Neural cell (in vitro differentiated cells): ENCODE data around the gene SLC24A3. TPM values are rescaled to one million over a fixed set of nuclear protein-coding genes. Genes with fewer than 3 reads are reported as not detected.

Experiments
- H2AFZ ChIP-seq: fragments of 200-600, 300-800 bp; sonication (generic), shearing (Covaris generic); 2 replicates; pipeline ENCODE4 v1.6.0; 2014; ENCODE audit warnings: low read depth, mild to moderate bottlenecking, antibody characterized with exemption, low read length, moderate library complexity
- H3F3A ChIP-seq: fragments of 200-600 bp; shearing (Covaris generic); 2 replicates; pipeline ENCODE4 v1.6.1; 2016; ENCODE audit warnings: mild to moderate bottlenecking, moderate library complexity, mixed read lengths, antibody characterized with exemption, low read length; ENCODE audit not compliant: insufficient read depth, poor library complexity, severe bottlenecking
- H3K27ac ChIP-seq: fragments of 200-600, 300-800 bp; sonication (generic), shearing (Covaris generic); 2 replicates; pipeline ENCODE4 v1.5.1; 2014; ENCODE audit warnings: mild to moderate bottlenecking, low read length, moderate library complexity
- H3K27me3 ChIP-seq: fragments of 300-800, 200-600 bp; sonication (generic), shearing (Covaris generic); 2 replicates; pipeline ENCODE4 v1.6.0; 2014; ENCODE audit warnings: mild to moderate bottlenecking, low read depth, low read length, moderate library complexity; ENCODE audit not compliant: insufficient read depth
- H3K36me3 ChIP-seq: fragments of 300-800, 200-600 bp; sonication (generic), shearing (Covaris generic); 2 replicates; pipeline ENCODE4 v1.5.1; 2014; ENCODE audit warnings: mild to moderate bottlenecking, antibody characterized with exemption, low read length, moderate library complexity; ENCODE audit not compliant: insufficient read depth
- H3K4me2 ChIP-seq: fragments of 300-800, 200-600 bp; sonication (generic), shearing (Covaris generic); 2 replicates; pipeline ENCODE4 v1.6.0; 2014; ENCODE audit warnings: mild to moderate bottlenecking, low read length
- H3K4me3 ChIP-seq: fragments of 300-800, 200-600 bp; sonication (generic), shearing (Covaris generic); 2 replicates; pipeline ENCODE4 v1.5.1; 2014; ENCODE audit warnings: mild to moderate bottlenecking, low read length, moderate library complexity
- H3K79me2 ChIP-seq: fragments of 200-600 bp; shearing (Covaris generic); replicated peaks from 2 replicates; pipeline ENCODE4 v1.6.0; 2014; ENCODE audit warnings: mild to moderate bottlenecking, low read length, moderate library complexity; ENCODE audit not compliant: insufficient read depth
- H3K9ac ChIP-seq: fragments of 300-800, 200-600 bp; sonication (generic), shearing (Covaris generic); 2 replicates; pipeline ENCODE4 v1.6.1; 2016; ENCODE audit warnings: mild to moderate bottlenecking, low read length, mixed read lengths
- H3K9me2 ChIP-seq: fragments of 200-600 bp; shearing (Covaris generic); 2 replicates; pipeline ENCODE4 v1.6.1; 2016; ENCODE audit warnings: mild to moderate bottlenecking, low read length, mixed read lengths; ENCODE audit not compliant: insufficient read depth
- H3K9me3 ChIP-seq: fragments of 200-600, 300-800 bp; sonication (generic), shearing (Covaris generic); 2 replicates; pipeline ENCODE4 v1.6.1; 2016; ENCODE audit warnings: mild to moderate bottlenecking, mixed run types, low read length, moderate library complexity, mixed read lengths
- H4K20me1 ChIP-seq: fragments of 200-600 bp; shearing (Covaris generic); 2 replicates; pipeline ENCODE4 v1.6.1; 2016; ENCODE audit warnings: mild to moderate bottlenecking, mixed run types; ENCODE audit not compliant: insufficient read depth
- CTCF ChIP-seq: fragments of 450-650 bp; IDR thresholded peaks from 2 replicates; pipeline ENCODE4 v1.5.1; 2014; ENCODE audit warnings: antibody characterized with exemption, mild to moderate bottlenecking, moderate library complexity; ENCODE audit not compliant: poor library complexity, severe bottlenecking
- EP300 ChIP-seq: fragments of 450-650 bp; conservative IDR thresholded peaks from 2 replicates; pipeline ENCODE4 v1.6.1; 2014; ENCODE audit warnings: antibody characterized with exemption, mild to moderate bottlenecking, moderate library complexity; ENCODE audit not compliant: poor library complexity, severe bottlenecking
- EZH2 ChIP-seq: fragments of 200-600, 300-800 bp; shearing (Covaris generic), sonication (generic); IDR thresholded peaks from 2 replicates; pipeline ENCODE4 v1.6.1; 2014; ENCODE audit warnings: antibody characterized with exemption, low read length, borderline replicate concordance, mild to moderate bottlenecking; ENCODE audit not compliant: insufficient read depth, poor library complexity, severe bottlenecking
- MXI1 ChIP-seq: fragments of 450-650 bp; conservative IDR thresholded peaks from 2 replicates; pipeline ENCODE4 v1.6.1; 2014; ENCODE audit warnings: antibody characterized with exemption, mild to moderate bottlenecking; ENCODE audit not compliant: poor library complexity, severe bottlenecking
- POLR2AphosphoS5 ChIP-seq: IDR thresholded peaks from 2 replicates; pipeline ENCODE4 v1.6.1; 2012
- RAD21 ChIP-seq: fragments of 450-650 bp; conservative IDR thresholded peaks from 2 replicates; pipeline ENCODE4 v1.6.1; 2014; ENCODE audit warnings: antibody characterized with exemption, mild to moderate bottlenecking, moderate library complexity
- REST ChIP-seq: IDR thresholded peaks from 2 replicates; pipeline ENCODE4 v1.6.1; 2012; ENCODE audit warnings: borderline replicate concordance
- SMC3 ChIP-seq: fragments of 450-650 bp; conservative IDR thresholded peaks from 2 replicates; pipeline ENCODE4 v1.6.1; 2014; ENCODE audit warnings: antibody characterized with exemption, mild to moderate bottlenecking, moderate library complexity; ENCODE audit not compliant: poor library complexity
- TAF1 ChIP-seq: IDR thresholded peaks from 2 replicates; pipeline ENCODE4 v1.6.1; 2012; ENCODE audit warnings: low read depth
- polyA plus RNA-seq: library from polyadenylated mRNA; depleted of rRNA; stranded (reverse); fragments of >200 nt; gene quantifications from 2 replicates; pipeline ENCODE4 v1.2.3, GENCODE V29; 2014

The SLC24A3 gene
- polyA plus RNA-seq, 1 donor from 2014 or later = 6.5 TPM

GRCh38 chr20:19492116-19492515, 279.7 kb downstream of the SLC24A3 start:
- no peak for TF ChIP-seq RAD21
- Histone ChIP-seq H3K4me2 (no peak overlapping the region), H3K36me3 (no peaks in the 10 kb centered on the region), H3K27me3 (no peaks in the 10 kb centered on the region), H3K9me2 (no peaks in the 10 kb centered on the region), H4K20me1 (no peaks in the 10 kb centered on the region), H3F3A (no peaks in the 10 kb centered on the region), H2AFZ (no peak overlapping the region), H3K79me2 (no peaks in the 10 kb centered on the region), H3K9me3 (no peaks in the 10 kb centered on the region), H3K27ac (peak overlapping the region; percentile 83), H3K9ac (peak overlapping the region; percentile 40), H3K4me3 (no peak overlapping the region)

- Histone ChIP-seq H3K27me3 (no peaks in the 10 kb centered on the region), H3K9me2 (no peaks in the 10 kb centered on the region), H3K27ac (peak overlapping the region; percentile 83), H3K79me2 (no peaks in the 10 kb centered on the region), H3K9me3 (no peaks in the 10 kb centered on the region), H4K20me1 (no peaks in the 10 kb centered on the region), H2AFZ (no peak overlapping the region), H3K36me3 (no peaks in the 10 kb centered on the region), H3K9ac (peak overlapping the region; percentile 40), H3K4me3 (peak overlapping the region; percentile 22), H3K4me2 (no peak overlapping the region), H3F3A (no peaks in the 10 kb centered on the region)
- peak; percentile 48 for TF ChIP-seq EP300
- TF ChIP-seq REST = peak; percentile 47
- TF ChIP-seq SMC3 = peak; percentile 20
- no peak for TF ChIP-seq EZH2
- TF ChIP-seq POLR2AphosphoS5 = peak; percentile 64
These were observed 280.4 kb downstream of the SLC24A3 start for GRCh38 chr20:19492687-19493336.

GRCh38 chr20:19493794-19494495, 281.5 kb downstream of the SLC24A3 start:
- no peak overlapping the region for H3K4me2 ChIP-seq

More at GRCh38 chr20:19493794-19494495, 281.5 kb downstream of the SLC24A3 start:
- Histone ChIP-seq H3K4me3 (peak overlapping the region; percentile 22), H3K9me3 (no peaks in the 10 kb centered on the region), H4K20me1 (no peaks in the 10 kb centered on the region), H3K27ac (peak overlapping the region; percentile 83), H2AFZ (no peak overlapping the region), H3K36me3 (no peaks in the 10 kb centered on the region), H3K27me3 (no peaks in the 10 kb centered on the region), H3K79me2 (no peaks in the 10 kb centered on the region), H3F3A (no peaks in the 10 kb centered on the region), H3K9ac (peak overlapping the region; percentile 8), H3K9me2 (no peaks in the 10 kb centered on the region)
- TF ChIP-seq REST (no peak), POLR2AphosphoS5 (no peak), RAD21 (no peak), SMC3 (no peak), EZH2 (no peak), TAF1 (no peak), MXI1 (no peak), EP300 (no peak), CTCF (no peak)
